ENCODE results near the gene LDHB.

- TF ChIP-seq, protein P1, sequence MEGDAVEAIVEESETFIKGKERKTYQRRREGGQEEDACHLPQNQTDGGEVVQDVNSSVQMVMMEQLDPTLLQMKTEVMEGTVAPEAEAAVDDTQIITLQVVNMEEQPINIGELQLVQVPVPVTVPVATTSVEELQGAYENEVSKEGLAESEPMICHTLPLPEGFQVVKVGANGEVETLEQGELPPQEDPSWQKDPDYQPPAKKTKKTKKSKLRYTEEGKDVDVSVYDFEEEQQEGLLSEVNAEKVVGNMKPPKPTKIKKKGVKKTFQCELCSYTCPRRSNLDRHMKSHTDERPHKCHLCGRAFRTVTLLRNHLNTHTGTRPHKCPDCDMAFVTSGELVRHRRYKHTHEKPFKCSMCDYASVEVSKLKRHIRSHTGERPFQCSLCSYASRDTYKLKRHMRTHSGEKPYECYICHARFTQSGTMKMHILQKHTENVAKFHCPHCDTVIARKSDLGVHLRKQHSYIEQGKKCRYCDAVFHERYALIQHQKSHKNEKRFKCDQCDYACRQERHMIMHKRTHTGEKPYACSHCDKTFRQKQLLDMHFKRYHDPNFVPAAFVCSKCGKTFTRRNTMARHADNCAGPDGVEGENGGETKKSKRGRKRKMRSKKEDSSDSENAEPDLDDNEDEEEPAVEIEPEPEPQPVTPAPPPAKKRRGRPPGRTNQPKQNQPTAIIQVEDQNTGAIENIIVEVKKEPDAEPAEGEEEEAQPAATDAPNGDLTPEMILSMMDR (conservative IDR thresholded peaks at IDR 0.05 in 1 of 2, IDR thresholded peaks at IDR 0.05 in 1 of 2; ENCODE audit: extremely low read depth in 1 of 2, insufficient read depth in 1 of 2, low read depth in 1 of 2, low read length in 2 of 2), result no peak
- no peak for TF ChIP-seq EZH2 (IDR thresholded peaks at IDR 0.05; ENCODE audit: borderline replicate concordance, low read length)
Observed at GRCh38 chr12:21677204-21677603, 19.6 kb upstream of the LDHB start.

Measured in mammary epithelial cell (primary cell).